ENCODE results near the gene CREB3L1.

DNA sequence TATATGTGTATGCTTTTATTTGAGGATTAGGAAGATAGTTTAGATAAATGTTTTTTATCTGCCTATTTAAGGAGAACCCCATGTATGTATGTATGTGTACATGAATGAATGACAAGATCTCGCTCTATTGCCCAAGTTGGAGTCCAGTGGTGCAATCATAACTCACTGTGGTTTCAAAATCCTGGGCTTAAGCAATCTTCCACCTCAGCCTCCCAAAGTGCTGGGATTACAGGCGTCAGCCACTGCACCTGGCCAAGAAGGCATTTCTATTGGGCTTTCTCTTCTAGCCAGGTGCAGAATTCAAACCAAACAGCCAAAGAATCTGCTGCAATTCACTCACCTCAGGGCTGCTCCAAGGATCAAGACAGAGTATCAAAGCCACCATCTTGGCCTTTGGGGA lies 44.3 kb downstream of the CREB3L1 start:
- TF ChIP-seq NCOA2 (CRISPR knock-in tag; IDR thresholded peaks at IDR 0.05) (no peak), TCF12 (IDR thresholded peaks at IDR 0.05) (no peak), TCF12 (CRISPR knock-in tag; IDR thresholded peaks at IDR 0.05) (no peak), PHB2 (IDR thresholded peaks at IDR 0.05; ENCODE audit: partially characterized antibody) (no peak), MYC (CRISPR knock-in tag; IDR thresholded peaks at IDR 0.05; ENCODE audit: borderline replicate concordance) (no peak)
